HL-60/S4 treated with retinoic acid at 250 ng/mL for 4 days and 3 days (cell line): Measurements from ENCODE around the gene RPS6KA3.

Experiments
- in situ Hi-C: fragments of 300-500 bp; cut with MboI; formaldehyde crosslinking; loops from 2 replicates; pipeline ENCODE4 v1.7.0; 2022; ENCODE audit warnings: low sequenced_read_pairs

RPS6KA3 gene

DNA sequence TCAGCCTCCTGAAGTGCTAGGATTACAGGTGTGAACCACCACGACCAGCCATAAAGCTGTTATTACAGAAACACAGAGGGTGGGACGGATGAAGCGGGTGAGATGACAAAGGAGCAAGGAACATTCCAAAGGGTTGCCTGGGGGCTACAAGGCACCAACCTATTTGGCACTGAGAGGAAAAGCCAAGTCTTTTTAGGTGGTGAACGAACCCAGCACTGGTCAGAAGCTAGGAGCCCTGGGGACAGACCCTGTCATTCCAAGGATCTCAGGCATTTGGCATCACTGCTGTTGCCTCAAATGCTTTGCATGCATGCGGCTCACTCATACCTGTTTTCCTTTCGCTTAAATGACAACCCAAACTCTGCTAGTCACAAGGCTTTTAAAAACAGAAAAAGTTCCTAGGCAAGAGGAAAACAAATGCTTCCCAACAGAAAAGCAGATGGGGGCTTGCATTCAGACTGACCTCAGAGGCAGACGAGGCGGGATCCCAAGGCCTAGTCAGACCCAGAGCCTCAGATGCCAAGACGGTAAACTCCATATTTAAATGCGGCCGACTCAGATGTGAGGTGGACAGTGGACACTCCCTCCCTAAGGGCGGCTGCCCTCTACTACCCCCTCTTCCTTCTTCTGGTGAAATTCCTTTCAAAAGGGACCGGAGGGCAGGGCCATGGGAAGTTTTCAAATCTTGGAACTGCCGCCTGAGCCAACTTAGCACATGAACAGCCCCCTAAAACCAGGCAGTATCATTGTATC, 154.5 kb downstream of the RPS6KA3 start:
- in situ Hi-C loops: no loop called here

DNA sequence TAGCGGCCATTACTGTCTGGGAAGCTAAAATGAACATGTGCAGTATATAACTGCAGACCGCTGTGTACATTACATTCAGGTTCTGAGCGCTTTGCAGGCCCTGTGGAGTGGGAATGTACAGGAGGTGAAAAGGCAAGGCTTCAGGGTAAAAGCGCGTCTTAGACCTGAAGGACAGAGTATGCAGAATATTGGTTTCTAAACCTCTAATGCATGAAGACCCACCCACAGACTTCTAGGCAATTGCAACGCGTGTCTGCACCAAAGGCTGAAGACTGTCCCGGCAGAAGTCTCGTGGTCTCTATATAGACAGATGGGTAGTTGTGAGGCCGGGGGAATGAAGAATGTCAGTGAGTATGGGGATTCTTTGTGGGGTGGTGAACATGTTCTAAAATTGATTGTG, 155.4 kb downstream of the RPS6KA3 start:
- in situ Hi-C loops: no loop called here

DNA sequence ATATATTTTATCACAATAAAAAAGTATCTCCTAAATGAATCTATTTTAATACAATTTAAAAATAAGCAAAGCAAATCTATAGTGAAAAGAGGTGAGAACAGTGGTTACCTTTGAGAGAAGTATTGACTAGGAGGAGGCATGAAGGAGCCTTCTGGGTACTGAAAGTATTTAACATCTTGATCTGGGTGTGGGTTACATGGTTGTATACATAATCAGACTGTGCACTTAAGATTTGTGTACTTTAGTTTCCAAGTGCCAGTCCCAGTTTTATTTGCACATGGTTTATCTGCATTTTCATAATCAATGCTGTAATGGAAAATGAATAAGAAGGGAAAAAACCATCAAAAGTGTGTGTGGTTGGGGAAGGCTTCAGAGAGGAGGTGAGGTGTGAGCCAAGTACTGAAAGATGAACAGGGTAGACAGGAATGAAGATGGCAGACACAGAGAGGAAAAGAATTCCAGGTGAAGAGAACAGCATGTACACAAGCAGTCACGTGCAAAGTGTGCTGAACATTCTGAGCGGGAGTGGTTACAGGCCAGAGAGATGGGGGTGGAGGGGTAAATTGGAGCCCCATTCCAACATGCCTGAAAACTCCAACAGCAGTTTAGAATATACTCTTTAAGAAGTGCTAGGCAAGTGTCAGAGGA, 164.7 kb downstream of the RPS6KA3 start:
- in situ Hi-C loops: no loop called here
